Epidermal melanocyte (primary cell): ENCODE data around the gene SMPD1.
"Not testable (repeated sequence)": the region's sequence is repeated elsewhere in the genome, so short reads cannot be mapped to it uniquely, and the experiment has no call there.

Experiments
- DNase-seq: peaks from one replicate; pipeline ENCODE4 v3.0.0; 2011; ENCODE audit warnings: low spot score; ENCODE audit not compliant: insufficient read length

Gene SMPD1

DNA sequence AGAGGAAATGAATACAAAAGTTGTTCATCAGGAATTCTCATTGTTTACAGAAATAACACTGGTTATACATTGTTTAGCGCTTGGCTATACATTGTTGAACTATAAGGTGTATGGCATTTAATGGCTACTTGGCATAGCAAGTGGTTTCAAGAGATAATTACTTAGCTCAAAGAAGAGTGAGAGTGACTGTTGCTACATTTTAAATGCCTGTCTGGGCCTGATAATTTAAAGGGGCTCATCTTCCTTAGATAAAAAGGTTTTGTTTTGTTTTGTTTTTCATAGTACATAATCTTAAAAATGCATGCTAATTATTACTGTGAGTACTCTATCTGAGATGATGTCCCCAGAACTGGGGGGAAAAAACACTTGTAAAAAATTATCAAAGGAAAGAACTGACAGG, 1.5 kb upstream of the SMPD1 start:
- DNase-seq, result no peak

DNA sequence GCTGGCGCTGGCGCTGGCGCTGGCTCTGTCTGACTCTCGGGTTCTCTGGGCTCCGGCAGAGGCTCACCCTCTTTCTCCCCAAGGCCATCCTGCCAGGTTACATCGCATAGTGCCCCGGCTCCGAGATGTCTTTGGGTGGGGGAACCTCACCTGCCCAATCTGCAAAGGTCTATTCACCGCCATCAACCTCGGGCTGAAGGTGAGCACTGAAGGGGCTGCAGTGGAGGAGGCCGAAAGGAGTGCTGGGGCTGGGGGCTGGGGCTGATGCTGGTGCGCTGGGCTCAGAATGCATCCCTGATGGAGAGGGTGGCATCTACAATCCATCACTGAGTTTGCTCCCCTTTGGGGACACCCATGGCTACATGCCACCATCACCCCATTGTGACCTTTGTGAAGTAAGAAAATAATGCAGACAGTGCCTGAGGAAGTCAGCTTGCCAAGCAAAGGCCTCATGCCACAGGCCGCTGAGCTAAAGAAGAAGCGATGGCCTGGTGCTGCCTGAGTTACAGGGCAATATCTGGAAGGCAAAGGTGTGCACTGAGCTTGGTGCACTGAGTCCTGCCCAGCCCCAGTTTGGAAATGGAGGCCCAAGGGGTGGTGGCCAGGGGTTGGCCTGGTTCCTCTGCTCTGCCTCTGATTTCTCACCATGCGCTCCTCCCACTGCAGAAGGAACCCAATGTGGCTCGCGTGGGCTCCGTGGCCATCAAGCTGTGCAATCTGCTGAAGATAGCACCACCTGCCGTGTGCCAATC, 620 bp downstream of the SMPD1 start:
- DNase-seq, result no peak

DNA sequence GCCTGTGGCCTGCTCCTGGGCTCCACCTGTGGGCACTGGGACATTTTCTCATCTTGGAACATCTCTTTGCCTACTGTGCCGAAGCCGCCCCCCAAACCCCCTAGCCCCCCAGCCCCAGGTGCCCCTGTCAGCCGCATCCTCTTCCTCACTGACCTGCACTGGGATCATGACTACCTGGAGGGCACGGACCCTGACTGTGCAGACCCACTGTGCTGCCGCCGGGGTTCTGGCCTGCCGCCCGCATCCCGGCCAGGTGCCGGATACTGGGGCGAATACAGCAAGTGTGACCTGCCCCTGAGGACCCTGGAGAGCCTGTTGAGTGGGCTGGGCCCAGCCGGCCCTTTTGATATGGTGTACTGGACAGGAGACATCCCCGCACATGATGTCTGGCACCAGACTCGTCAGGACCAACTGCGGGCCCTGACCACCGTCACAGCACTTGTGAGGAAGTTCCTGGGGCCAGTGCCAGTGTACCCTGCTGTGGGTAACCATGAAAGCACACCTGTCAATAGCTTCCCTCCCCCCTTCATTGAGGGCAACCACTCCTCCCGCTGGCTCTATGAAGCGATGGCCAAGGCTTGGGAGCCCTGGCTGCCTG, 1.4 kb downstream of the SMPD1 start:
- no peak for DNase-seq

DNA sequence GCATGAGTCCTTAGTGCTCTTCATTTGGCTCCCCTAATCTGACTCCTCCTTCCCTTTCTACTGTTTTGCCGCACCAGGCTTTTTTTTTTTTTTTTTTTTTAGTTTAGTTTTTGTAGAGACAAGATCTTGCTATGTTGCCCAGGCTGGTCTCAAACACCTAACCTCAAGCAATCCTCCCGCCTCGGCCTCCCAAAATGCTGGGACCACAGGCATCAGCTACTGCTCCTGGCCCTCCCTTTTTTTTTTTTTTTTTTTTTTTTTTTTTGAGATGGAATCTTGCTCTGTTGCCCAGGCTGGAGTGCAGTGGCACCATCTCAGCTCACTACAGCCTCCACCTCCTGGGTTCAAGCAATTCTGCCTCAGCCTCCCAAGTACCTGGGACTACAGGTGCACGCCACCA, 2.0 kb downstream of the SMPD1 start:
- not testable (repeated sequence) for DNase-seq

DNA sequence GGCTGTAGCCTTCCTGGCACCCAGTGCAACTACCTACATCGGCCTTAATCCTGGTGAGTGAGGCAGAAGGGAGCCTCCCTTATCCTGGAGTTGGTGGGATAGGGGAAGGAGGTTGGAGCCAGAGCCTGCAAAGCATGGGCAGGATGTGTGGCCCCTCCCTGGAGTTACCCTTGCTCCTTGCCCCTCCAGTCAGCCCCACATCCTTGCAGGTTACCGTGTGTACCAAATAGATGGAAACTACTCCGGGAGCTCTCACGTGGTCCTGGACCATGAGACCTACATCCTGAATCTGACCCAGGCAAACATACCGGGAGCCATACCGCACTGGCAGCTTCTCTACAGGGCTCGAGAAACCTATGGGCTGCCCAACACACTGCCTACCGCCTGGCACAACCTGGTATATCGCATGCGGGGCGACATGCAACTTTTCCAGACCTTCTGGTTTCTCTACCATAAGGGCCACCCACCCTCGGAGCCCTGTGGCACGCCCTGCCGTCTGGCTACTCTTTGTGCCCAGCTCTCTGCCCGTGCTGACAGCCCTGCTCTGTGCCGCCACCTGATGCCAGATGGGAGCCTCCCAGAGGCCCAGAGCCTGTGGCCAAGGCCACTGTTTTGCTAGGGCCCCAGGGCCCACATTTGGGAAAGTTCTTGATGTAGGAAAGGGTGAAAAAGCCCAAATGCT, 3.9 kb downstream of the SMPD1 start:
- DNase-seq, result no peak

DNA sequence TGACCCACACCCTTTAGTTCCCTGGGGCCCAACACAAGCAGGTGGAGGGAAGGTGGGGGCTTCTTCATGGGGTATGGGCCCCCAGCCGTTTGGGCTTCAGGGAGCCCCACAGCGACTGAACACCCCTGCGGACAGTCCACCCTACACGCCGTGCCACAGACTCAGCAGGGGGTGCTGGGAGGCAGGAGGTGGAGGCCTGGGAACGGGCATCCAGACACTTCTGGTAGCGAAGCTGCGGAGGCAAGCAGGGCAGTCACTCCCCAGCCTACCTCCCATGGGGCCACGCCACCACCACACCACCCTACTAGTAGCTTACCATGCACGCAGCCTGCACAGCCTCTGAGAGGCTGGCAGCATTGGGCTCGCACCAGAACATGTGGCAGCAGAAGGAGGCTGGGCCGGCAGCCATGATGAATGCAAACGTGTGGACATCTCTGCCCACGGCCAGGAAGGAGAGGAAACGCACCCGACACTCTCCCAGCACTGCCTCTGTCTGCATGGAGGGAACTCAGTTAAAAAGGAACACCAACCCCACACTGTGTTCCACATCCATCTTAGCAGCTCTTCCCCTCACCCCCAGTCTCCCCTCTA, 5.3 kb downstream of the SMPD1 start:
- DNase-seq, result no peak

DNA sequence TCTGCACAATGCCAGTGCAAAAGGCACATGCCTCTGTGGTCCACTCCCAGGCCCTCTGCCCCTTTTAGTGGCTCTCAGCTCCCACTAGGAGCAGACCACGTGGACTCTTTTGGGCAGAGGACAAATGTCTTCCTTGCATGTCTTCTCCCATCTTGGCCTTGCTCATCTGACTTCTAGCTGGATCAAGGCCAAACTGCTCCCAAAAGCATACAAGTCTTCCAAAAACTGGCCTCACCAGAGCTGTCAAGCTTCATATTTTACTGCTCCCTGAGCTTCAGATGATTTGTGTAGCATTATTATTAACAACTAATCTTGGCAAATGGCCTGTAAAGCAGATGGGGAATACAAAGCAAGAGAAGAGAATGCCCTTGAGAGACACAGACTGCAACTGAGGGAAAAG, 6.9 kb downstream of the SMPD1 start:
- DNase-seq, result no peak

DNA sequence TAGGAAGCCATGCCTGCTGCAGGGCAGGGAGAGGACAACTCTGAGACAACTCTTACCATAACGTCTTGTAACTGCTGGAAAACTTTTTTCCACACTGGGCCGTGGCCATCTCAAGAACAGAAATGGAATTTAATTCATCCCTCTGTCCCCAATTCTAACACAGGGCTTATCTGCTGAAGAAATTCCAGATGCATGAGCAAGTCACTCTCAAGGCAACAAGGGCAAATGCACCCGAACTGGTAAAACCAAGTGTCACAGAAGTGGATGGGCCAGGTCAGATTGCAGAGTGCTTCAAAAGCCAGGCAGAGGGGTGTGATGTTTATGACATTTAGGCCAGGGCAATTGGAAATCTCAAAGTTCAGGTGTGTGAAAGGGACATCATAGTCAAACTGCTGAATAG, 7.4 kb downstream of the SMPD1 start:
- DNase-seq, result no peak

DNA sequence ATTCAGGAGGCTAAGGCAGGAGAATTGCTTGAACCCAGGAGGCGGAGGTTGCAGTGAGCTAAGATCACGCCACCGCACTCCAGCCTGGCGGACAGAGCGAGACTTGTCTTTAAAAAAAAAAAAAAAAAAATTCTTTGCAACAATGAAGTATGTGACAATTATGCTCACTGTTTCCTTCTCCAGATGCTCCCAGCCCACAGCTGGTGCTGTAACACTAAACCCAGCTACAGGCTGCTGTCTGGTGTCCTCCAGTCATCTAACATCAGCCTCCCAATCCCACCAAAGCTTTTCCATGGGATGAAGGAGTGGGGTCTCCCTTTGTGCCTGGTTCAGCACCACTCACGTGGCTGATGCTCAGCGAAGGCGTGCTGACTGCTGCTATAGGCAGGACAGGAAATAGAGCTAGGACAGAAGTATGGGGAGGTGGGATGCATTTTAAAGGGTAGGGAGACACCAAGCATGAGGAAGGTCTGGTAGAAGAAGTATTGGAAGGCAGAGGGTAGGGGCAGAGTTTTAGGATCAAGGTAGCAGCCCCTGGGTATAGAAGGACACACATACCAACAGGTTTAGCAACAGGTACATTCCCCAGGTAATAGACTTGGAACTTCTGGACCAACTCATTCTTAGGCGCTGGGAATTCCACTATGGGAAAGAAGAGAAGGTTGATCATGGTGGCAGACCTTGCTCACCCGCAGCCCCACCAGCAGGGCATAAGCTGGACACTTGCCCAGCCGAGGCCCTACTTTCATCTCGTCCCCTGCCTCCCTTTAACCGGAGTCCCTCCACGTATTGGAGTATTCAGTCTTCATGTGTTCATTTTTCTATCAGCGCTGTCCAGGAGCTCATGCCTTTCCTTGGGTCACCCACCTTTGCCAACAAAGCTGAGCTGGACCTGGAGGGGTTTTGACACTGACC, 10.4 kb downstream of the SMPD1 start:
- DNase-seq, result no peak

DNA sequence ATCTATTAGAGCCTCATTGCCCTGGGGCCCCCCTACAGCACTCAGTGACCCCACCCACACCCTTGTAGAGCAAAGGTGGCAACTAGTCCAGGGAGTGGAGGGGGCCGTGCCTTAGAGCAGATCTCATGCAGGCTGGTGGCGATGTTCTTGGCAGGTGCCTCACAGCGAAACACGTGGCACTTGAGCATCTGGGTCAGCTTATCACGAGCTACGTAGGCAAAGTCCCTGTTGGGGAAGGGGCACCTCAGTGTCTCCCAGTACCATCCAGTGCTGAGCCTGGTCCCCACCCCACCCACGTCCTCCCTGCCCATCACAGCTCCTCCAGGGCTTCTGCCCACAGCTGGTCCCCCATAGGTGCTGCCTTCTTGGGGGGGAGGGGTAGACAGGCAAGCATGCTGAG, 11.2 kb downstream of the SMPD1 start:
- DNase-seq, result no peak

DNA sequence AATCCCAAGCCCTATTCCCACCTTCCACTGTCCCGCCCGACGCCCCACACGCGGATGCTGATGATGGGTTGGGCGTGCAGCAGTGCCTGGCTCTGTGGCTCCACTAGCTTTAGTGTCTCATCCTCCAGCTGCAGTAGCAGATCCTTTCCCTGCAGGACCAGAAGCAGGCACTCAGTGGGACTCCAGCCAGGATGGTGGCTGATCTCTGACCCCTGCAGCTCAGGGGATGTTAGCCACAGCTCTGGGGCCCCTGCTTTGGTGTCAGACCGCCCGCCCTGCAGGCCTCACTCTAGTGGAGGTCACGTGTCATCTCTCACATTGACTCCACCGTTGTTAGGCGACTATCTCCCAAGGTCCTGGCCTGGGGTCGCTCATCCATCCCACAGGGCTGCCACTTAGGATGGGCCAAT, 11.8 kb downstream of the SMPD1 start:
- DNase-seq, result no peak

DNA sequence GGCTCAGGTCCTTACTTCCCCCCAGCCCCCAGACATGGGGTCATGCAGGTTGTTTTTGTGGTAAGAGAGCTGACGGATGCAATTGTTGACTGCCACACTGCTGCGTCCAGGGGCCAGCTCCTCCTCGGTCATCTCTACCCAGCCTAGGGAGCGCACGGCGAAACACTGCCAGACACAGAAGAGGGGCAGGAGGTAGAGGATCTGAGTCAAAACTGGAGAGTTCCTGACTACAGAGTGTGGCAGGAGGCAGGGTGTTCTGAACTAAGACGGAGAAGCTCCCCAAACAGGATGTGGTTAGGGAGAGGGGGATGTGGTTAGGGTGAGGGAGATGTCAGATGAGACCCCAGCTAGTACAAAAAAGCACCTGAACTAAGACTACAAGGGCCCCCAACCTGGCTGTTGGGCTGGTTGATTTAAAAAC, 12.3 kb downstream of the SMPD1 start:
- DNase-seq, result no peak

DNA sequence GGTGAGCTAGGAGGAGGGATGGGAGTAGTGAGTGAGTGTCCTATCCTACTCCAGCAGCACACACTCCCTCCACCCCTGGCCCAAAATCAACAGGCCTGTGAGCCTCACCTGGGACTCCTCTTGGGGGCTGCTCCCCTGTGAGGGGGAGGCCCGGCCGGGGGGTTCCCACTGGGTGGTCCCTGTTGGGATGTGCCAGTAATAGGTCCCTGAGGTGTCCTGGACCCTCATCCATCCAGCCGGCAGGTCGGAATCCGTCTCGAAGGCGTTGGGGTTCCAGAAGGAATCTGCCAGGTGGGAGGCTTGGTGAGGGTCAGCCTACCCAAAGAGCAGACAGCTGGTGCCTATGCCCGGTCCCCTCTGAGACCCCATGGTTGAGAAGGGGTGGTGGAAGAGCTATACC, 13.3 kb downstream of the SMPD1 start:
- no peak for DNase-seq

DNA sequence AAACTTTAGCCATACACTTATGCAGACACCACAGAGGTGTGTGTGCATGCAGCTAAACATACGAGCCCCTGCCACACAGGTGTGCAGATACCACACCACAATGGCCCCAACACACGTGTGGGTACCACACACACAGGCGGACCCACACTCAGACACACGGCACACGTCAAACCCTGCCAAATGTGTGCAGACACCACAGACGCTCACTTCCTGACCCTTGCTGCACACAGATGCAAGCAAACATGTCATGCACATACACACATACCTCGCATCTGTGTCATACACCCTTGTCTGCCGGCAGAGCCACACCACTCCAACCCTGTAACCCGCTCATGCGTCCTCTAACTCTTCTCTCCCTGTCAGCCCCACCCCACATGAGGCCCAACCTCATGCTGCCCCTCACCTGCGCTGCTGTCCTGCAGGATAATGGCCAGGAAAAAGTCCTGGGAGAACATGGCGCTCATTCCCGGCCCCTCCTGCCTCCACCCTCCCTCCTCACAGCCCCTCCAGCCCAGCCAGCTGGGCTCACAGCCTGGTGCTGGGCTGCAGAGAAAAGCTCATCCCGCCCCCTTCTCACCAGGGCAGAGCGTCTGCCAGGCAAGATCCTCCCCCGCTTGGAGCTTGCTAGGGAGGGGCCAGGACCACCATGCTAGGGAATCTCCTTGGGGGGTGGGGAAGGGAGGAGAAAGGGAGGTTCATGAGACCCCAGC, 14.2 kb downstream of the SMPD1 start:
- DNase-seq, result no peak

DNA sequence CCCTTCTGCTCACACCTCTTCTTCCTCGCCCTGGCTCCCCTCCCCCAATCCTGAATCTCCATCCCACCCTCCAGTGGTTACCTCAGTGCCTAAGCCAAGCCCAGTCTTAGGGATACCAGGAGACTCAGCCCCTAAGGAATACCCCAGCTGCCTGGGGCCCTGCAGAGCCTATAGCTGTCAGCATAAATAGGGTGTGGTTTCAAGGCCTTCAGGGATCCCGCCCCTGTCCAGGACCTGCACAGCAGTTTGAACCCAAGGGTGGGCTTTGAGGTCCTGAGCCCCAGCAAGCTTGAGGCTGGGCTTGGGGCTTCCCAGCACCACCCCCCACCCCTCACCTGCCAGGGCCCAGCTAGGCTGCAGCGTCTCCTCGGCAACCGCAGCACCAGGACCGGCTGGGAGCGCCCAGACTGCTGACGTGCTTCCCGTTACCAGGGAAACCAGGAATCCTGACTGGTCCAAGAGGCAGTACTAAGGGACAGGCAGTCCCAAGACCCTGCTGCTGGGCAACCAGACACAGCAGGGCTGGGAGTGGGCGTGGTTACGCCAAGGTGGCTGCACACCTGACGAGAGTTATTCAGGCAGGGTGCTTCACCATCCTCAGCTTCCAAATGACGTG, 14.9 kb downstream of the SMPD1 start:
- DNase-seq, result no peak

DNA sequence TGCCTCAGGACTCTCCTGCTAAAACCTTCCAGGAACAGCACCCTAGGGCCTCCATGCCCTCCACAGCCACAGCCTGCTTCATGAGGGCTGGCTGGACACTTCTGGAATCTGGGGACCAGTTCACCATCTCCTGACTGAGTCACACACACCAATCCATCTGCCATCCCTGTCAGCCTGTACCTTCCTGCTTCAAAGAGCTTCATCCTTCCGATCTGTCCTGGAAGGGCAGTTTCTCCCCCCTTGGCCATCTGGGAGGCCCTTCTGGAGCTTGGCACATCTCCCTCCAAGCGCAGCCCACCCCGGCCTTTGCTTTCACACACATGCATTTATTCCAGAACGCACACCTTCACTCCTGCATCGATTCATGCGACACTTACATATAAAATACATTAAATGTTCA, 15.6 kb downstream of the SMPD1 start:
- no peak for DNase-seq

DNA sequence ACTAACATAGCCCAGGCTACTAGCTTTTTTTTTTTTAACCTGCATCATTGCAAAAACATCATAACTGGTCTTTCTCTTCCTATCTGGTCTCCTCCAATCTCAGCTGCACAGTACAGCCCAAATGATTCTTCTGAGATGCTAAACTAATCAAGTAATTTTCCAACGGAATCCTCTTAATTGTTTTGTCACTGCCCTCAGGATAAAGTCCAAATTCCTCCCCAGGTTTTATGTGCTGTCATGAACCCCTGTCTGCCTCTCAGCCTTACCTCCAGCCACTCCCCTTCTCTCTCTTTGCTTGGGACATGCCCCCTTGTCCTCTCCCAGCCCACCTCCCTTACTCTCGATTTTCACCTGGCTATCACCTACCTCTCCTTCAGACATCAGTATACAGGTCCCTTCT, 16.1 kb downstream of the SMPD1 start:
- no peak for DNase-seq

DNA sequence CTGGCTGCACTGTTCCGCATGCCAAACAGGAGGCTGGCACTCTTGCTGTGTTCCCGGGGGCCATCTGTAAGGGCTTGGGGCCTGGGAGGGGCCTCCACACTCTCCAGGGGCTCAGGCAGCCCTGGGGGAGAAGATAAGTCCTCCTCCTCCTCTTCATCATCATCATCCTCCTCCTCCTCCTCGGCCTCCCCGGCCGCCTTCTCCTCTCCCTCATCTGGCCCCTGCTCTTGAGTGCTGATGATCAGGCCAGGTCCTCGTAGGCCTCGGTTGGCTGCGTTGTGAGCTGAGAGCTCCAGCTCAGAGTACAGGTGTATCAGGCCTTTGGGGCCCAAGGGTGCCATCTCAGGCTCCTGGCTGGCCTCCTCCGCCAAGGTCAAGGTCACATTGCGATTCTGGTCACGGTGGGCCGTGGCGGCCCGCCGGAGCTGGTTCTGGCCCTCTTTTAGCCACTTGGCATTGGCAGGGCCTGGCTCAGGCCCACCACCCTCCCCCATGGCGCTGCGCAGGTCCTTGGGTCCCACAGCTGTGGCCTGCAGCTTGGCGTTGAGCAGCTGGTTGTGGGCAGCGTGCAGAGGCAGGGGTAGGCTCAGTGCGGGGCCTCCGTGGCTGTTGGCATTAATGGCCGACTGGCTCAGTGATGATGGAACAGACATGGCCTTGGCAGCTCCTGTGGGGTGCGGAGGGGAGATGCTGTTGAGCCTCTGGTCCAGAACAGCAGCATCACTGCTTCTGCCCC, 20.6 kb downstream of the SMPD1 start:
- no peak for DNase-seq

DNA sequence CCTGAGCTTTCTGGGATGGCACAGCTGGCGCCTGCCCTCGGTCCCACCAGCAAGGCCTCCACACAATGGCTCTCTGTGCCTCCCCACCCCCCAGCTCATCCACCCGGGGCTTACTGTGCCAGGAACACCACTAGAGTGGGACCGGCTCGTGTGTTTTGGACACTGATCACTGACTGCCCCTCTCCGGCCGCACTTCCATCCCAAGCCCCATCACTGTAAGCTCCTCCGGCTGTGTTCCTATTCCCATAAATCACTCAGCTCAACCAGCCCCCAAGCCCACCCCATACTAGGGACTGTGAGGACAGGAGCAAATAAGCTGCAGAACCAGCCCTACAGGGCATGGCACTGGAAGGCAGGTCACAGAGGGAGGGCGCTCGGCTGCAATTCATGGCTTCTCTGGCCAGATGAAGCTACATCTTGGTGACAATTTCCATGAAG, 21.3 kb downstream of the SMPD1 start:
- DNase-seq, result no peak

DNA sequence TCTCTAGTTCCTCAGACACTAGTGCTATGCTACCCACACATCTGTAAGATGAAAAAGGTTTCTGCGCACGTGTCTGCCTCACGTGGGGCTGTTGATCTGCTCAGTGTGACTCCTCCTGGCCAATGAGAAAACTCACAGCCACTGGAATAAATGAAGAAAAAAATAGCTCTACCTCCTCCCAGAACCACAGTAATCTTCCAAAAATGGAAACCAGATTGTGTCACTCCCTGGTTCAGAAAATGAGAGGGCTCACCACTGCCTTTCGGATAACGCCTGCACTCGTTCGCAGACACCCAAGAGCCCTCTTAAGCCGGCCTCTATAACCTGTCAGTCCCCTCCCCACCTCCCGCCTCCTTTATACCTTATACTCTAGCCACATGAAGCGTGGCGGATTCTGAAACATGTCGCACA, 23.5 kb downstream of the SMPD1 start:
- no peak for DNase-seq
